Effector memory CD4-positive, alpha-beta T cell (primary cell): ENCODE results near the gene PBX1.

Experiments
- DNase-seq, 3 donors: peaks; one replicate each; pipeline ENCODE4 v3.0.0-alpha.2; 2020
- H3K27ac ChIP-seq: 2 replicates; pipeline ENCODE4 v1.7.0; 2013; ENCODE audit warnings: mild to moderate bottlenecking, low read length, moderate library complexity; ENCODE audit not compliant: insufficient read depth, poor library complexity, severe bottlenecking
- H3K27me3 ChIP-seq: replicated peaks from 2 replicates; pipeline ENCODE4 v1.7.0; 2013; ENCODE audit warnings: mild to moderate bottlenecking, low read length; ENCODE audit not compliant: insufficient read depth, control insufficient read depth, poor library complexity, severe bottlenecking
- H3K36me3 ChIP-seq: 2 replicates; pipeline ENCODE4 v1.7.0; 2013; ENCODE audit warnings: mild to moderate bottlenecking, low read length, moderate library complexity; ENCODE audit not compliant: control insufficient read depth, insufficient read depth
- H3K4me1 ChIP-seq: 2 replicates; pipeline ENCODE4 v1.7.0; 2013; ENCODE audit warnings: low read length, mild to moderate bottlenecking; ENCODE audit not compliant: control insufficient read depth, insufficient read depth, poor library complexity, severe bottlenecking
- H3K4me3 ChIP-seq: 2 replicates; pipeline ENCODE4 v1.7.0; 2013; ENCODE audit warnings: low read length, low read depth, mild to moderate bottlenecking; ENCODE audit not compliant: insufficient read depth, poor library complexity, severe bottlenecking
- H3K9me3 ChIP-seq: 2 replicates; pipeline ENCODE4 v1.7.0; 2013; ENCODE audit warnings: mild to moderate bottlenecking, low read length, moderate library complexity; ENCODE audit not compliant: control insufficient read depth

PBX1 gene

DNA sequence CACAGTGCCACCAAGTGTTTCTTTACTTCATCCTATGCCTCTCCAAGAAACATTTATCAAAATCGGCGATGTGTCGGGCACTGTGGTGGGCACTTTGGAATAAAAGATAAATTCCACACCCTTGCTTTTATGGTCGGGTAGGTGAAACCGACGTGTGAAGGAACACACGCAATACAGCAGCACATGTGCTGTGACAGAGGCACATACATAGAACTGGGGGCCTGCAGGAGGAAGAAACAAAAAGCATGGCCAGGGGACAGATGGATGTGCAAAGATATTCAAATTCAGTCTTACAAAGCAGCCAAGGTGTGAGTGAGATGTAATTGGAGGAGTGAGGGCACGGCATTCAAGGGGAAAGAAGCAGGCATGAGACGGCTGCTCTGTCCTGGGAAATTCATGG lies 282.0 kb downstream of the PBX1 start:
- DNase-seq, result no peak
- Histone ChIP-seq H3K9me3 (no peaks in the 10 kb centered on the region), H3K27ac (no peak overlapping the region), H3K27me3 (no peaks in the 10 kb centered on the region), H3K36me3 (no peaks in the 10 kb centered on the region), H3K4me3 (no peak overlapping the region), H3K4me1 (no peaks in the 10 kb centered on the region)

DNA sequence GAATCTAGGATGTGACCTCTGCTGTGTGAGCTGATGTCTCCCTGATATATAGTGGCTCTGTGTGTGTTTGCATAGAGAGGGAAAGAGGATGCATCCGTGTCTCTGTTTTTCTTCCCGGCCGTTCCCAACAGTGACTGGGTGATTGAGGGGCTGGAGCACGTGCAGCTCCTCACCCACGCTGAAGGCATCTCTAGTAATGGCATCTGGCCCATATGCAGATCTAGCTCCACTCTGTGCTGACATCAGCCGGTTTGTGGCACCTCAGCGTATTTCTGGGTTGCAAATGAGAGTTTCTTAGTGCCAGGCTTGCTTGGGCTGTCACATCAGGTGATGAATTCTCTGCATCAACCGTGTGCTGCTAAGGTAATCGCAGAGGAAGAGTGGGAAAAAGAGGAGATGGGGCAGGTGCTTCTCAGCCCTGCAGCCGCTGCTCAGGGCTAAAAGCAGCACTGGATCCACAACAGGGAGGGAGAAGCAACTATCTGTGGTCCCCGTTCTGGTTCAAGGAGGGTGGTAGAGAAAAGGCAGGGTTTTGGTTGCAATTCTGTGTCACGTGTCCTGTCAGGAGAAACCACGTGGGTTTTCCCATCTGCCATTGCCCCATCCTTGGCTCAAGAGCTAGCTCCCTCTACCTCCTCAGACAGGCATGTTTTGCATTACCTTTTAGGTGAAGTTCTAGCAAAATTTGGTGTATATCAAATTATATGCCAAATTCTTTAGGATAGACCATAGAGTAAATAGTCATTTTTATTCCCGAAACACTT lies 282.9 kb downstream of the PBX1 start:
- H3K9me3 ChIP-seq, result no peaks in the 10 kb centered on the region
- H3K36me3 ChIP-seq, result no peaks in the 10 kb centered on the region
- H3K27ac ChIP-seq, result no peak overlapping the region
- H3K27me3 ChIP-seq, result no peaks in the 10 kb centered on the region
- no peaks in the 10 kb centered on the region for H3K4me1 ChIP-seq
- no peak for DNase-seq
- no peak overlapping the region for H3K4me3 ChIP-seq

DNA sequence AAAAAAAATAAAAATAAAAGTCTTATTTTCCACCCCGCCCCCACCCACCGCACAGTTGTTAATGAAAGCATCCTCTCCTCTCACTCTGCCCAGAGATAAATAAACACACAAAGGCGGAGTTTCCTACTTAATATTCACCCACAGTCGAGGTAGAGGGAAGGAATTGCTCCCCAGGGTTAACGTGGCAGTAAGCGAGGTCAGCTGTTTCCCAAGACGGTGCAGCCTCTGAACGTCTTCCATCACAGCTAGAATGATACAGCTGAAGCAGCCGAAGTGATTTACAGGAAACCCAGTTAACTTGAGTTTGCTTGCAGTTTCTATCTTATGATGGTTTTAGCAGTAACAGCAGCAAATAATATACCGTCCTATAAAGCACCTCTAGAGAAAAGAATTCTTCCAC lies 283.9 kb downstream of the PBX1 start:
- no peaks in the 10 kb centered on the region for H3K27me3 ChIP-seq
- DNase-seq, result no peak
- no peaks in the 10 kb centered on the region for H3K36me3 ChIP-seq
- H3K4me1 ChIP-seq, result no peaks in the 10 kb centered on the region
- no peak overlapping the region for H3K4me3 ChIP-seq
- H3K9me3 ChIP-seq, result no peaks in the 10 kb centered on the region
- H3K27ac ChIP-seq, result no peak overlapping the region

DNA sequence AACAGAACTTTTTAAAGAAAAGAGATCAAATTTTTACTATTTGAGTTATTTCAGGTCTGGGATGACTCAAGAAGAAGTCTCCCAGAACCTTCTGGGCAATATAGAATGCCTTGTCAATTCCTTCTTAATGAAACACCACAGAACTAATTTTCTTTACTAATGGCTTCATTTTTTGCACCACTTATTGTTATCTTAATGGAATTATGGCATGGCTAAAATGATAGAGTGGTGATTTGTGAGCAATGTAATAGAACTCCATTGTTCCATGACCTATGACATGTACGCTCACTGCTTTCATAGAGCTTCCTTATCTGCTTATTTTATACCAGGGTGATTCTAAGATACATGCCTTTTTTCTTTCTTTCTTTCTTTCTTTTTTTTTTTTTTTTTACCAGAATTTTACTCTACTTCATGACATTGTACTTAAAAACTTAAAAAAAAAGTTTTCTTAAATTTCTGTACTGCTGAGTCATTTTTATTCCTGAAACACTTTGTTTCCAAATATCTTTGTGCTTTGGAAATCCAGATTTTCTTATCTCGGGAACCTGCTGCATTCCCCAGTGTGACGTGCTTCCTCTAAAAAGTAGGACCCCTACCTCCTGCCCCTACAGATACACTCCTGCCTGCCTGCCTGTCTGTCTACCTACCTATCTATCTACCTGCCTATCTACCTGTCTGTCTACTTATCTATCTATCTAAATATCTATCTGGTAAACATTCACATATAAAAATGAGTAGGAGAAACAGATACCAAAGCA lies 284.9 kb downstream of the PBX1 start:
- Histone ChIP-seq H3K4me1 (no peaks in the 10 kb centered on the region), H3K9me3 (no peaks in the 10 kb centered on the region), H3K27ac (no peak overlapping the region), H3K4me3 (no peak overlapping the region), H3K36me3 (no peaks in the 10 kb centered on the region), H3K27me3 (no peaks in the 10 kb centered on the region)
- DNase-seq, result no peak

DNA sequence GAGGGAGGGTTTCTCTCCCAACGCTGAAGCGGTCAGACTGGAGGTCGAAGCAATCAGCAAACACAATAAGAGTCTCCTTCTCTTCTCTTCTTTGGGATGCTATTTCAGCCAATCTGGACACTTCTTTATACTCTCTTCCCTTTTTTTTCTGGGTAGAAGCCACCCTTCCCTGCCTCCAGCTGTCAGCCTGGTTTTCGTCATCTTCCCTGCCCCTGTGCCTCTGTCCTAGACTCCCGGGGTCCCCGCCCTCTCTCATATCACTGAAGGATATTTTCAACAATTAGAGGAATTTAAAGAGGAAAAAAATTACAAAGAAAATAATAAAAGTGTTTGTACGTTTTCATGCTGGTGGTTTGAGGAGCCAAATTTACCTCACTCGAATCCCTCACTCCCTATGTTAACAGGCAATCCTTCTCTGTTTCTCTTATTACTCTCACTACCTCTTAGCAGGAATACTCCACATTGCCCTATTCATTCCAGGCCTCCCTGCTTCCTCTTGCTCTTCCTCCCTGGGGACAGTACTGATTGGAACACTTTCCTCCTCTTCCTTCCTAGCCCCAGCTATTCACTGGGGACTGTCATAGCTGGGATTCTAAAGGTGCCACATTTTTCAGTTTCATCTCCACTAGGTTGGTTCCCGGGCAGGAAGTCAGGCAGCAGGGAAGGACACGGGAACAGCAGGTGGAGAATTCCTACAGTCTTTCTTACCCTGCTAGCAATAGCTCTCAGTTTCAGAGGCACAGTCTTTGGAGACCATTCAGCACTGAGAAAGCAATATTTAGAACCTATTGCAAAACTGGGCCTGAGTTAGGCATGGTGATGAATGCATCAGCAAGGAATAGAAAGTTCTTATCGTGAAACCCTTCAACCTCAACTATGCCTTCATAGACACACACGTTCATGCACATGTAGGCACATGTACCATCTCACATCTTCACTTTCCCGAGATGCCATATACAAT lies 288.0 kb downstream of the PBX1 start:
- Histone ChIP-seq H3K4me1 (no peaks in the 10 kb centered on the region), H3K27me3 (no peaks in the 10 kb centered on the region), H3K9me3 (no peaks in the 10 kb centered on the region), H3K36me3 (no peaks in the 10 kb centered on the region), H3K27ac (no peak overlapping the region), H3K4me3 (no peak overlapping the region)
- DNase-seq, result no peak

DNA sequence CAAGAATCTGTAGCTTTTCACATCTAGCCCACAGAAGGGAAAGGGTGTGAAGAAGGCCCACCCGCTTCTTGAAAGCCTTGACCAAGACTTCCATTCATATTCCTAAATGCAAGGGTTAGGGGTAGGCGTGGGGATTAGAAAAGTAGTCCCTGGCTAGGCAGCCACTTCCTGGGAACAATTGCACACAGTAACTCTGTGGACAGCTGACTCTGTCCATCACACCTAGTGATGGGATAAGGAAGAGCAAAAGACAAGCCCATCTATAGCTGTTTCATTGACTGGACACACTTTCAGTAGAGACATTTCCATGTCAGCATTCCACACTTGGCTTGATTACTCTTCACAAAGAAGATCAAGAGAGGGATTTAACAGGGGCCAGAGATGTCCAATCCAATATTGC lies 294.2 kb downstream of the PBX1 start:
- Histone ChIP-seq H3K9me3 (no peaks in the 10 kb centered on the region), H3K27me3 (no peaks in the 10 kb centered on the region), H3K4me3 (no peak overlapping the region), H3K4me1 (no peaks in the 10 kb centered on the region), H3K27ac (no peak overlapping the region), H3K36me3 (no peaks in the 10 kb centered on the region)
- no peak for DNase-seq

DNA sequence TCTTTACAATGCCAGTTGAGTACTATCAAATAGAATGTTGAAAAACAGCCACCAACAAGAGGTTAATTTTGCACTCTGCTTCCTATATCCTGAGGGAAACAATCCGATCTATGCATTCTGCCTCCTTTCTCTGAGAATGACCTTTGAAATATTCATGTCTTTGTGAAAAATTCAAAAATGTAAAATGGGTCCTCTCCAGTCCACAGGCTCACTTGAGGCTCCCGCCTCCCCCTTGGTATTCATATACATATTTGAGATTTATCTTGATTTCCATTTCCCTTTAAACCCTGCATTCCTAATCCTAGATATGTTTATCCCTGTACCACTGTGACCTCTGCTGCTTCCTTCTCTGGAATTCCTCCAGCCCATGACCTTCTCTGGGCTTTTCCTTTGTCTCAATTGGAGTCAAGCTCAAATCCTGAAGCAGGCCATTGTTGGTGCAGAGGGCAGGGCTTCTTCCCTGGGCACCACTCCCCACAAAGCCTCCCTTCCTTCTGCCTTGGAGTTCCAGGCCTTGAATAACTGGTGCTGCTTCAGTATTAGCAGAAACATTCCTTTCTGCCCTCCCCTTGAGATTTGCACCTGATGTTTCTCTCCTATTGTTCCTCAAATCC lies 296.8 kb downstream of the PBX1 start:
- Histone ChIP-seq H3K4me1 (no peaks in the 10 kb centered on the region), H3K27me3 (no peaks in the 10 kb centered on the region), H3K4me3 (no peak overlapping the region), H3K36me3 (no peaks in the 10 kb centered on the region), H3K27ac (no peak overlapping the region), H3K9me3 (no peaks in the 10 kb centered on the region)
- DNase-seq, result no peak

DNA sequence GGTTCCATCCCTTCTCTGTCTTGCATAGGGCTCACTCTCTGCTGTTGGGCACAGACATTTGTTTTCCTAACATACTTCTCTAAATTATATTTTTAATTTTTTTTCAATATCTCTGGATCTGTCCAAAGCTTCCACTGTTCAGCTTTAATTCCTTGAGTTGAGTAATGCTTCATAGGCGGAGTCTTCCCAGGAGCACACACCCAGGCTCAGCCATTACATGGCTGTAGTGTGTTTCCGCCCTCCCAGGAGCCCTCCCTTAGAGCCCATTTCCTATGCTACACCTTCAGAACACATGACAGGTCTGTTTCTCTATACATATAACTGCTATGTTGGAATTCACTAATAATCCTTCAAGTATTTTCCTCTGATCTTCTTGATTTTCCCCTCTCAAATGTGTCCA lies 297.4 kb downstream of the PBX1 start:
- Histone ChIP-seq H3K4me3 (no peak overlapping the region), H3K27ac (no peak overlapping the region), H3K27me3 (no peaks in the 10 kb centered on the region), H3K36me3 (no peaks in the 10 kb centered on the region), H3K9me3 (no peaks in the 10 kb centered on the region), H3K4me1 (no peaks in the 10 kb centered on the region)
- DNase-seq, result no peak

DNA sequence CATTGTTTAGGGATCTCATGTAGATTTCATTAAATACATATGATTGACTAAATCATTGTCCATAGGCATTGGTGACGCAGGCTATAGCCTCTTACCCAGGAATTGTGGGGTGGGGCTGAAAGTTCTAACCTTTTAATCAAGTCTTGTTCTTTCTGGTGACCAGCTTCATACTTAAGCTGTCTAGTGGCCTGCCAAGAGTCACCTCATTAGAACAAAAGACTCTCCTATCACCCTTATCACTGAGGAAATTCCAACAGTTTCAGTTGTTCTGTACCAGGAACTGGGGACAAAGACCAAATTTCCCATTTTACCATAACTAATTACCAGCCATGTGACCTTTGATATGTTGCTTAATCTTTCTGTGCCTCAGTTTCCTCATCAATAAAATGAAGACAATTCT lies 298.5 kb downstream of the PBX1 start:
- H3K4me3 ChIP-seq, result no peak overlapping the region
- H3K36me3 ChIP-seq, result no peaks in the 10 kb centered on the region
- no peak for DNase-seq
- H3K27ac ChIP-seq, result no peak overlapping the region
- H3K9me3 ChIP-seq, result no peaks in the 10 kb centered on the region
- no peaks in the 10 kb centered on the region for H3K27me3 ChIP-seq
- no peaks in the 10 kb centered on the region for H3K4me1 ChIP-seq
